ENCODE measurements around the gene FAT1. TPM values are rescaled to one million over a fixed set of nuclear protein-coding genes. Genes with fewer than 3 reads are reported as not detected.

FAT1 gene
- total and polyA plus RNA-seq, 8 donors: 8.2 to 272 (median 60.4) TPM

DNA sequence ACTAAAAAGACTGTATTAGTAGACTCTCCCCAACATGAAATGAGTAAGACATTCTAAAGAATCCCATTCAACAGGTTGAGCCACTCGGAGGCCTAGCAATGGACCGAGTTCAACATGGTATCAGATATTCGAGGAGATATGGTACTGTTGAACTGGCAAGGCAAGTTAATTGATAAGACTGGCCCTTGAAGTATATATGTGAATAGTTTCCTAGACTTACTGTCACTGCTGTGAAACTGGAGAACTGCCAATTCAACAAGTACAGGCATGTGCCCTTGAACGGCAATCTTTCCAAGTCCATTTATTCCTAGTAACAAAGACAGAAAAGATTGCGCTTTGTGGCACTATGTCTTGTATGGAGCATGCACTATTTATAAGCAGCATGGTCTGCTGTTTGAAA lies 24.4 kb downstream of the FAT1 start:
- 28 to 47% (median 34%) methylated on average over 5 of the region's 5 CpGs for WGBS, 5 donors
- peak; percentile 76 to 86 for DNase-seq
- H3K4me1 ChIP-seq: peaks cover 25 to 75% (median 49%) of the 10 kb centered on the region in 4 donors
- no peak overlapping the region for H3K4me3 ChIP-seq
- no peaks in the 10 kb centered on the region for H3K36me3 ChIP-seq
- TF ChIP-seq EP300 (IDR thresholded peaks at IDR 0.05) (no peak), POLR2AphosphoS5 (IDR thresholded peaks at IDR 0.05) (peak; percentile 34 to 91 (median 85)), POLR2A (IDR thresholded peaks at IDR 0.05) (no peak)
- peak overlapping the region in 4 of 5 donors; percentile 36 to 77 (median 67) for H3K27ac ChIP-seq
- H3K27me3 ChIP-seq: no peaks in the 10 kb centered on the region
- H3K9me3 ChIP-seq: no peaks in the 10 kb centered on the region
- intact Hi-C loops (cut with DNase I; ENCODE audit: low total_unique reads): no loop called here

DNA sequence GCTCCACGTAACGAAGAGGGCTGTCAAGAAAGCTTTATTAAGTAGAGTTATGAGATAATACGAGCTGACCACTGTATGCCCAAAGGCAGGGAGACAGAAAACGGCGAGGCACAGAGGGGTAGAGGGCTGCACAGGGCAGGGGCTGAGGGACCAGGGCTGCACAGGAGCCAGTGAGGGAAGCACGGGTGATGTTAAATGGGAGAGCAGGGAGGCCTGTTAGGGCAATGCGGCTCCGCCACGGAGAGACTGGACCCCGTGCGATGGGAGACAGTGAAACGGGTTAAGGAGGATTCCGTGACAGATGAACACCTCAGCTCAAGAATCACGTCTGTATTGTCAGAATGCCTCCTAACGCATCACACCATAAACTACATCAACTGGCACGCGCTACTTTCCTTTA lies 25.1 kb downstream of the FAT1 start:
- DNase-seq: no peak
- intact Hi-C loops (cut with DNase I; ENCODE audit: low total_unique reads): no loop called here
- TF ChIP-seq POLR2AphosphoS5 (IDR thresholded peaks at IDR 0.05) (no peak), POLR2A (IDR thresholded peaks at IDR 0.05) (no peak), EP300 (IDR thresholded peaks at IDR 0.05) (no peak)
- TF ChIP-seq, protein P1, sequence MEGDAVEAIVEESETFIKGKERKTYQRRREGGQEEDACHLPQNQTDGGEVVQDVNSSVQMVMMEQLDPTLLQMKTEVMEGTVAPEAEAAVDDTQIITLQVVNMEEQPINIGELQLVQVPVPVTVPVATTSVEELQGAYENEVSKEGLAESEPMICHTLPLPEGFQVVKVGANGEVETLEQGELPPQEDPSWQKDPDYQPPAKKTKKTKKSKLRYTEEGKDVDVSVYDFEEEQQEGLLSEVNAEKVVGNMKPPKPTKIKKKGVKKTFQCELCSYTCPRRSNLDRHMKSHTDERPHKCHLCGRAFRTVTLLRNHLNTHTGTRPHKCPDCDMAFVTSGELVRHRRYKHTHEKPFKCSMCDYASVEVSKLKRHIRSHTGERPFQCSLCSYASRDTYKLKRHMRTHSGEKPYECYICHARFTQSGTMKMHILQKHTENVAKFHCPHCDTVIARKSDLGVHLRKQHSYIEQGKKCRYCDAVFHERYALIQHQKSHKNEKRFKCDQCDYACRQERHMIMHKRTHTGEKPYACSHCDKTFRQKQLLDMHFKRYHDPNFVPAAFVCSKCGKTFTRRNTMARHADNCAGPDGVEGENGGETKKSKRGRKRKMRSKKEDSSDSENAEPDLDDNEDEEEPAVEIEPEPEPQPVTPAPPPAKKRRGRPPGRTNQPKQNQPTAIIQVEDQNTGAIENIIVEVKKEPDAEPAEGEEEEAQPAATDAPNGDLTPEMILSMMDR (IDR thresholded peaks at IDR 0.05): no peak
- Histone ChIP-seq H3K27ac (peak overlapping the region in 2 of 5 donors; percentile 49 to 51), H3K4me3 (no peak overlapping the region), H3K27me3 (no peaks in the 10 kb centered on the region), H3K9me3 (no peaks in the 10 kb centered on the region), H3K36me3 (no peaks in the 10 kb centered on the region), H3K4me1 (peaks cover 23 to 75% (median 41%) of the 10 kb centered on the region in 4 donors)
- WGBS, 5 donors: 83 to 87% (median 85%) methylated on average over 17 of the region's 17 CpGs

DNA sequence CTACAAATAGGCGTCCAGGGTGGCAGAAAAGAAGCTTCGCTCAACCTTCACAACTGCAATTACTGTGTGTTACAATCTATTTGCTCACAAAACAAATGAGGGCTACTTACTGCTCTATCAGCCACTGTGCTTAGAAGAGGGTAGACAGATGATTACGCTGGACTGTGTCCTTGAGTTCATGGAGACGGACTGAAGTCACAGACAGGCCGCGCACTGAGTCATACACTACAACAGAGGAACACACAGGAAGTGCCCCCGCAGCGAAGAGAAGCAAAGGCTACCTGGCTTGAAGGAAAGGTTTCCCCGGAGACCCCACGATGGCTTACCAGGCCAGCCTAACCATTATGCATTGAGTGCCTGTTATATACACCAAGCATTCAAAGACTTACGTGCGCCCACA lies 25.6 kb downstream of the FAT1 start:
- no peak for TF ChIP-seq EP300 (IDR thresholded peaks at IDR 0.05)
- no peak for TF ChIP-seq POLR2AphosphoS5 (IDR thresholded peaks at IDR 0.05)
- TF ChIP-seq, protein P1 (IDR thresholded peaks at IDR 0.05): no peak
- no peak for TF ChIP-seq POLR2A (IDR thresholded peaks at IDR 0.05)
- WGBS, 5 donors: 75 to 89% (median 82%) methylated on average over 11 to 12 of the region's 12 CpGs
- no peak for DNase-seq
- intact Hi-C loops (cut with DNase I; ENCODE audit: low total_unique reads): no loop called here
- Histone ChIP-seq H3K27ac (peak overlapping the region in 1 of 5 donors; percentile 51), H3K4me1 (peaks cover 26 to 75% (median 41%) of the 10 kb centered on the region in 4 donors), H3K9me3 (no peaks in the 10 kb centered on the region), H3K4me3 (no peak overlapping the region), H3K36me3 (no peaks in the 10 kb centered on the region), H3K27me3 (no peaks in the 10 kb centered on the region)

DNA sequence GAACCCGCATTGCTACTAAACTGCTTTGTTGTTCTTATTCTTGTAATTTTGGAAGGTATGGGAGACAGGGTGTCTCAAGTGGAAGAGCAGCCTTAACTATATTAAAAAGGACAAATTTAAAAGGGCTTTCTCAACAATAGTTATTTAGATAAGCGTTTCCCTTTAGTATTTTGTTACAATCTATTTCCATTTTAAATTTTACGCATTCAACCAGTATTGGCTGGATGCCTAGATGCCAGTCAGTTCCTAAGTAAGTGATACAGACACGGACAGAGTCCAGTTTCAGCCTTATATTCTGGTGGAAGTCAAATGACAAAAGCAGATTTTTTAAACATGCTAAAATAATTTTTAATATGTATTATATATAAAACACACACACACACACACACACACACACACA lies 28.3 kb downstream of the FAT1 start:
- no peaks in the 10 kb centered on the region for H3K9me3 ChIP-seq
- H3K36me3 ChIP-seq: no peaks in the 10 kb centered on the region
- peak overlapping the region in 4 of 5 donors; percentile 16 to 55 (median 42) for H3K27ac ChIP-seq
- H3K4me3 ChIP-seq: no peak overlapping the region
- no peak for TF ChIP-seq POLR2A (IDR thresholded peaks at IDR 0.05)
- TF ChIP-seq EP300 (IDR thresholded peaks at IDR 0.05): no peak
- TF ChIP-seq POLR2AphosphoS5 (IDR thresholded peaks at IDR 0.05): no peak
- DNase-seq: no peak
- 31 to 58% (median 39%) methylated on average over 4 of the region's 4 CpGs for WGBS, 5 donors
- no peaks in the 10 kb centered on the region for H3K27me3 ChIP-seq
- intact Hi-C loops (cut with DNase I; ENCODE audit: low total_unique reads): no loop called here
- peaks cover 6 to 54% (median 21%) of the 10 kb centered on the region in 4 donors for H3K4me1 ChIP-seq

DNA sequence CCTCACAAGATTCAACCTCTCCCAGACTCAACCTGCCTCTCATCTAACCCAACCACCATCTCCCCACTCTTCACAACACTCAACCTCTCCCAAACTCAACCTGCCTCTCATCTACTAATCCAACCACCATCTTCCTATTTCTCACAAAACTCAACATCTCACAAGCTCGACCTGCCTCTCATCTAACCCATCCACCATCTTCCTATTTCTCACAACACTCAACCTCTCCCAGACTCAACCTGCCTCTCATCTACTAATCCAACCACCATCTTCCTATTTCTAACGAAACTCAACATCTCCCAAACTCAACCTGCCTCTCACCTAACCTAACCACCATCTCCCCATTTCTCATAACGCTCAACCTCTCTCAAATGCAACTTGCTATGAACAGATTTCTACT lies 29.8 kb downstream of the FAT1 start:
- Histone ChIP-seq H3K4me1 (peaks cover 0 to 50% (median 20%) of the 10 kb centered on the region in 4 donors), H3K36me3 (no peaks in the 10 kb centered on the region), H3K9me3 (no peaks in the 10 kb centered on the region), H3K4me3 (no peak overlapping the region), H3K27me3 (no peaks in the 10 kb centered on the region), H3K27ac (peak overlapping the region; percentile 16 to 72 (median 43))
- DNase-seq: no peak
- TF ChIP-seq, protein P1 (IDR thresholded peaks at IDR 0.05): no peak
- TF ChIP-seq POLR2AphosphoS5 (IDR thresholded peaks at IDR 0.05): no peak
- no peak for TF ChIP-seq POLR2A (IDR thresholded peaks at IDR 0.05)
- TF ChIP-seq EP300 (IDR thresholded peaks at IDR 0.05): no peak
- WGBS, 5 donors: 85 to 94% (median 90%) methylated on average over 3 of the region's 3 CpGs
- intact Hi-C loops (cut with DNase I; ENCODE audit: low total_unique reads): no loop called here
